ENCODE results near the gene PXDC1. TPM values are rescaled to one million over a fixed set of nuclear protein-coding genes. Genes with fewer than 3 reads are reported as not detected.
A peak's percentile ranks its signal among the peaks of the same experiment; 100 is the strongest.

PXDC1 gene
- total RNA-seq, 1 experiment from 2014 or later: 81.8 TPM

- DNase-seq (ENCODE audit: low read depth): no peak
Observed at GRCh38 chr6:3747100-3747737, 4.3 kb downstream of the PXDC1 start.

- DNase-seq (ENCODE audit: low read depth): no peak
Observed at GRCh38 chr6:3746696-3747095, 4.8 kb downstream of the PXDC1 start.

GRCh38 chr6:3746119-3746691 lies 5.3 kb downstream of the PXDC1 start:
- no peak for DNase-seq (ENCODE audit: low read depth)

- no peak for DNase-seq (ENCODE audit: low read depth)
Observed at GRCh38 chr6:3745566-3746118, 5.9 kb downstream of the PXDC1 start.

GRCh38 chr6:3744901-3745470 lies 6.5 kb downstream of the PXDC1 start:
- no peak for DNase-seq (ENCODE audit: low read depth)

- DNase-seq (ENCODE audit: low read depth): peak; percentile 79
Observed at GRCh38 chr6:3744211-3744900, 7.2 kb downstream of the PXDC1 start.

GRCh38 chr6:3743541-3743940 lies 8.0 kb downstream of the PXDC1 start:
- no peak for DNase-seq (ENCODE audit: low read depth)

- peak; percentile 84 for DNase-seq (ENCODE audit: low read depth)
Observed at GRCh38 chr6:3742426-3743344, 8.8 kb downstream of the PXDC1 start.

- no peak for DNase-seq (ENCODE audit: low read depth)
Observed at GRCh38 chr6:3742076-3742425, 9.5 kb downstream of the PXDC1 start.

- no peak for DNase-seq (ENCODE audit: low read depth)
Observed at GRCh38 chr6:3741477-3741871, 10.0 kb downstream of the PXDC1 start.

- no peak for DNase-seq (ENCODE audit: low read depth)
Observed at GRCh38 chr6:3740551-3741476, 10.7 kb downstream of the PXDC1 start.

- DNase-seq (ENCODE audit: low read depth): no peak
Observed at GRCh38 chr6:3739311-3739897, 12.1 kb downstream of the PXDC1 start.

- DNase-seq (ENCODE audit: low read depth): no peak
Observed at GRCh38 chr6:3738381-3739131, 13.0 kb downstream of the PXDC1 start.

- DNase-seq (ENCODE audit: low read depth): no peak
Observed at GRCh38 chr6:3737831-3738210, 13.7 kb downstream of the PXDC1 start.

GRCh38 chr6:3737149-3737830 lies 14.2 kb downstream of the PXDC1 start:
- DNase-seq (ENCODE audit: low read depth): no peak

GRCh38 chr6:3735029-3735605 lies 16.4 kb downstream of the PXDC1 start:
- DNase-seq (ENCODE audit: low read depth): no peak

- no peak for DNase-seq (ENCODE audit: low read depth)
Observed at GRCh38 chr6:3734023-3734422, 17.5 kb downstream of the PXDC1 start.

- DNase-seq (ENCODE audit: low read depth): no peak
Observed at GRCh38 chr6:3733321-3733925, 18.1 kb downstream of the PXDC1 start.

All from Daoy (cell line).